ENCODE data around the gene BCL2.

DNA sequence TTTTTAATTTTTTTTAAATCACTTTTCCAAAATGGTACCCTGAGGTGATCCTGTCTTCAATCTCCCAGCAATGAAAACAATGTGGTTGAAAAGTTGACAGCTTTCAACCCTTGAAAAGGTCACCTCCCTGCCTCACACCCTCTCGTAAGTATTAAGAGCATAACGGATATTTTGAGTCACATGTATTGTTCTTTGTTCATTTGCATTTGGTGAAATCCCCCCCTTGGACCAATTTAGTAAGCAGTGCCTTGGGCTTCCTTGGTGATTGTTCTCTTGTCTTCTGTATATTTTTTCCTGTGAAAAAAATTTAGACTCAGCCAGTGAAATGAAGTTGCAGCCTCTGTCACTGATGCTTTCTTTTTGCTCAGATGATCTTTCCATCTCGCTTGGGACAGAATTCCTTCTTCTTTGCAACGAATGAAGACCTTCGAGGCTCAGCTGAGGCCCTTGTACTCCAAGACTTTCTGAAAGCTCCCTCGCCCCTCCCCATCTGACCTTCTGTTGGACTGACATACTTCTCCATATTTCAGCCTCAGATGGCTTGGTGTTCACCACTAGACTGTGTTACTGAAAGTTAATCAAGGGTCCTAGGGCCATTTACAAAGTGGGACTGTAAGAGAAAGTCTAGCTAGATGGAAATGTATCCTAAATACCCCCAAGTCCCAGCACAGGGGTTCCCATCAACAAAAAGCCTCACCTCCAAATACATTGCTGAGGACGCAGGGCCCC, 158.4 kb downstream of the BCL2 start:
- no peak for TF ChIP-seq EZH2phosphoT487 (IDR thresholded peaks at IDR 0.05)
- TF ChIP-seq, protein P1, sequence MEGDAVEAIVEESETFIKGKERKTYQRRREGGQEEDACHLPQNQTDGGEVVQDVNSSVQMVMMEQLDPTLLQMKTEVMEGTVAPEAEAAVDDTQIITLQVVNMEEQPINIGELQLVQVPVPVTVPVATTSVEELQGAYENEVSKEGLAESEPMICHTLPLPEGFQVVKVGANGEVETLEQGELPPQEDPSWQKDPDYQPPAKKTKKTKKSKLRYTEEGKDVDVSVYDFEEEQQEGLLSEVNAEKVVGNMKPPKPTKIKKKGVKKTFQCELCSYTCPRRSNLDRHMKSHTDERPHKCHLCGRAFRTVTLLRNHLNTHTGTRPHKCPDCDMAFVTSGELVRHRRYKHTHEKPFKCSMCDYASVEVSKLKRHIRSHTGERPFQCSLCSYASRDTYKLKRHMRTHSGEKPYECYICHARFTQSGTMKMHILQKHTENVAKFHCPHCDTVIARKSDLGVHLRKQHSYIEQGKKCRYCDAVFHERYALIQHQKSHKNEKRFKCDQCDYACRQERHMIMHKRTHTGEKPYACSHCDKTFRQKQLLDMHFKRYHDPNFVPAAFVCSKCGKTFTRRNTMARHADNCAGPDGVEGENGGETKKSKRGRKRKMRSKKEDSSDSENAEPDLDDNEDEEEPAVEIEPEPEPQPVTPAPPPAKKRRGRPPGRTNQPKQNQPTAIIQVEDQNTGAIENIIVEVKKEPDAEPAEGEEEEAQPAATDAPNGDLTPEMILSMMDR (IDR thresholded peaks at IDR 0.05) = no peak
